NCI-H748 treated with DMSO at 0.1 percent for 48 hours (cell line): ENCODE measurements around the gene CASP7.
"Not testable (repeated sequence)": the region's sequence is repeated elsewhere in the genome, so short reads cannot be mapped to it uniquely, and the experiment has no call there.

Source experiments
- DNase-seq: peaks from one replicate; lab custom pipeline; 2025; lab: John Stamatoyannopoulos, UW

The CASP7 gene

GRCh38 chr10:113754125-113754524, 74.4 kb downstream of the CASP7 start:
- DNase-seq = no peak

DNA sequence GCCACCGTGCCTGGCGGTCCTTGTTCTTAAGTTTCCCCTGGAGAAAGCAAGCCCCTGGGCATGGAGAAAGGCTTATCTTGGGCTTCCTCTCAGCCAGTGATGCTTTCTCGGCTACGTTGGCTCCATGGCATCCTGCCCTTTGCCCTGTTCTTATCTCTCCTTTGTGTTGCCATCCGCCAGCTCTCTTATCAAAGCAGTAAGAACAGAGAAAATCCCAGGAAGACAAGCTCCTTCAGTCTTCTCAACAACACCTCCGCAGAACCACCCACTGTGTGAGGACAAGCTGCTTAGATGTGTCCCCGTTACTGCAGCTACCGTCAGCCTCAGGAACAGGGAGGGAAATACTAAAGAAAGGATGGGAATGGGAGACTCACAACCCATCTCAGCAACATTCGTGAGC, 75.1 kb downstream of the CASP7 start:
- no peak for DNase-seq

- no peak for DNase-seq
These were observed 77.3 kb downstream of the CASP7 start for GRCh38 chr10:113756940-113757543.

- DNase-seq = no peak
These were observed 82.4 kb downstream of the CASP7 start for GRCh38 chr10:113762083-113762482.

- no peak for DNase-seq
These were observed 84.9 kb downstream of the CASP7 start for GRCh38 chr10:113764582-113764981.

DNA sequence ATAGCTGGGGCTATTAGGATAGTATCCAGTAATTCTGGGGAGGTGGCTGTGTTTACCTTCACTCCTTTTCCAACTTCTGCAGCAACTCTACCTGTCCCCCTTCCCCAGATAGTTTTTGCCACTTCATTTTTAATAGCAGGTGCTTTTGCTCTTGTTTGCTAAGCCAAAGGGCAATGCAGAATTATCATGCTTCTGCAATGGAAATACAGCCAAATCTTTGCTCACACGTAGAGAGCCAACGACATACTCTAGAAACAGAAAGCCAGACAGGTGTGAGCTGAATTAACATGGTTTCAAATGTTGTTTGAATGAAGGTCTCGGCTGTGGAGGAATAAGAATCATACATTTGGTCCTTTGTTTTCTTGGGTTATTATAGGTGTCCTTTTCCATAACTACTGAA, 86.2 kb downstream of the CASP7 start:
- DNase-seq = no peak

DNA sequence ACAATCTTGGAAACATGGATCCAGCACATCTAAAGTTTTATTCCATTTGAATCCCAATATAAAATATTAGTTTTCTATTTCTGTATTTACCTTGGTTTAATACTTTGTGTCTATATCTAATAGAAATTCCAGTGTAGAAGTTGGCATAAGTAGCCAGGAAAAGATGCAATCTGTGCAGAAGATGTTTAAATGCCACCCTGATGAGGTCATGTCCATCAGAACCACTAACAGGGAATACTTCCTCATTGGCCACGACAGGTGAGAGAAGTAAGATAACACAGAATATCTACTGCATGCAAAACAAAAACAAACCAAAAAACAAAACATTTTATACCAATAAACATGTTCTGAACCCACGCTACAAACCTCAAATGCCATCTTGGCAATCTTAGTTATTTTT, 87.5 kb downstream of the CASP7 start:
- DNase-seq = no peak

- DNase-seq = no peak
These were observed 90.6 kb downstream of the CASP7 start for GRCh38 chr10:113770346-113770745.

- not testable (repeated sequence) for DNase-seq
These were observed 91.4 kb downstream of the CASP7 start for GRCh38 chr10:113771131-113771530.

DNA sequence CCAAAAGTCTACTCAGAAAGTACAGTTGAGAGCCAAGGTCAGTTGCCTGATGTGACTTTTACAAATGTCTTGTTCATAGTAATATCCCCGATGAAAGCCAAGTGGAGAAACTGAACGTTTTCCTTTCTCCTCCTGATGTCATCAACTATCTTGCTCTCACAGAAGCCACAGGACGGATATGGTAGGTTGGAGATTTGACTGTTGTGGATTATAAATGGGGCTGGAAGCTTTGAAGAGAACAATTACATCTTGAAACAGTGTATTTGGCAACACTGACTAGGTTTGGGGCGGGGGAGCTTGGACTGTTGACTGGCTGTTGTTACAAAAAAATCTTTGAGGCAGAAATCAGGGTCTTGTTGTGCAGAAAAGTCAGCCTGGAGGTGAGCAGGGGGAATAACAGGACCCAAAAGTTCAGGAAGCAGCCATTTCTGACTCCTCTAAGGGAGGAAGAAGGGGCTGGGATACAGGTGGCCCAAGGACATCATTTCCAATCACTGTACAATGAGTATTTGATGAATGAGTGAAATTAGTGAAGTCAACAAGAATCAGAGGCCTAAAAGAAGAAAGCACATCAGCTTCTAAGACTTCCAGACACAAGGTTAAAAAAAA, 96.1 kb downstream of the CASP7 start:
- DNase-seq = no peak

- no peak for DNase-seq
These were observed 96.8 kb downstream of the CASP7 start for GRCh38 chr10:113776553-113776952.
